GM10847 (cell line): Measurements from ENCODE around the gene ZNF668.

ENCODE experiments used
- POLR2A ChIP-seq: IDR thresholded peaks from 2 replicates; pipeline ENCODE4 v1.6.1; 2011; ENCODE audit not compliant: insufficient read length; ENCODE audit errors: extremely low read depth

Gene ZNF668

DNA sequence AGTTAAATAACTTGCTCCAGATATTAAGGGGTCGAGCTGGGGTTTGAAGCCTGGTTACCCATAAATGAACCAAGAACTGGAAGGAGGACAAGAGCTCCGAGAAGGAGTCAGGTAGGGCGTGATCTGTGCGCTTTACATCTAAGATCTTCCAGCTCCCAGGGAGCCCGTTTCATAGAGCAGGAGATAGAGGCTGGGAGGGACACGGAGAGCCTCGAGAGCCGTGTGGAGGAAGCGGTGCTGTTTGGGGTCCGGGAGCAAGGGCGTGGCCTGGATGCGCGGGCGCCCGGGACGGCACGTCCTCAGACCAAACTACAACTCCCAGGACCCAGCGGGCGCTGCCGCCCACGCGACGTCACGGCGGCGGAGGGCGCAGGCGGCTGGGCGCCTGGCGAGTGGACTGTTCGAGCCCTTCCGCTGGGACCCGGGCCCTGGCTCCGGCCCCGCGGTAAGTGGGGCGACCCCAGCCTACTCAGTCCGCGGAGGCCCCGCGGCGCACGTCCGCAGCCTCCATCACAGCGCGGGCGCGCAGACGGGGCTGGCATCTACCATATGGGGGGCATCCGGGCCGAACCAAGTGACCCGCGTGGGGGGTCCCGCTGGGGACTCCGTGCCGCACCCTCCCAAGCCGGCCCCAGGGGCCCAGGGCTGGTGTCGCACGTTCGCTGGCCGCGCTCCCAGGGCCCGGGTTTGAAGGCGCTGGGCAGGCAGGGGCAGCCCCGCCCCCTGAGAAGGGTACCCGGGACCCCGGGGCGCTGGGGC is 34.2 kb upstream of the ZNF668 start, which contains the start of gene BCKDK:
Gene BCKDK, plus strand, starts transcription at position 352 of the 759 bp plus-strand sequence. CDS start 838 bp downstream, outside the sequence.
- peak; percentile 51 for TF ChIP-seq POLR2A

DNA sequence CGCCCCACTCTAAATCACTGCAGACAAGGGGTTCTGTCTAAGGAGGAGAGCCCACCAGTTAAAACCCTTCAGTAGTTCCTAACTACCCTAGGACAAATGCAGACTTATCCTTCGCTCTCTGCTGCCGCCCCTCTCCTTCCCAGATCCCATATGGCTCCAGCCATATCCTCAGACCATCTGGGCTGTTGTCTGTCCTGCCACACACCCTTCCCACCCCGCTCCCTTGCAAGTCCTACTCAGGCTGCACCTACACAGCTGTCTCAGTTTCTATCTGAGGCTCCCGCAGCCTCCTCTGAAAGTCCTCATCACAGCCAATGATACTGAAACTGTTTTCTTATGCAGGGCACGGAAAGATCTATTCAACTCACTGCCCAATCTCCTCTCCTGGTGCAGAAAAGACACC is 33.4 kb upstream of the ZNF668 start:
- no peak for TF ChIP-seq POLR2A

- no peak for TF ChIP-seq POLR2A
Observed at GRCh38 chr16:31106509-31107464, 32.7 kb upstream of the ZNF668 start.

DNA sequence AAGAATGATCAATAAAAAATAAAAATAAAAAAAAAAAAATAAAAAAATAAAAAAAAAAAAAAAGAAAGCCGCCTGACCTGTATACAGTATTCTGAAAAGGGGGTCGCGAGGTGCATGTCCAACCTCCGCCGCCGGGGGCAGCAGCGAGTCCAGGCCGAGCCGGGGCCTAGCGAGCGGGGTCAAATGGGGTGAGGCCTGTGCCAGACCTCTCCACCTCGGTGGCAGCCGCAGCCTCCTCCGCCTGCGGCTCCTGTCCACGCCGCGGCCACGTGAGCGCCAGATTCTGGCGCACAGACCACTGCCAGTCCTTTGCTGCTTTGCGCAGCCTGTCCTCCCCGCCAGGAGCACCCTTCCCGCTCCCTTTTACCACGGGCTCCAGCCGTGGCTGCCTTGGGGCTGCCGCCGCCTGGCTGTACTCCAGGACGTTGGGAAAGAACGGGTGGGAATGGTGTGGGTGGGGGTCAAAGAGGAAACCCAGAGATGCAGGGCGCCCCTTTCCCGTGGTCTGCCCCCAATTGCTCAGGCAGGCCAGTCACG is 31.7 kb upstream of the ZNF668 start:
- TF ChIP-seq POLR2A: no peak

- TF ChIP-seq POLR2A: no peak
Observed at GRCh38 chr16:31099860-31100638, 26.0 kb upstream of the ZNF668 start.

- peak; percentile 53 for TF ChIP-seq POLR2A
Observed at GRCh38 chr16:31094424-31095120, 20.5 kb upstream of the ZNF668 start, which contains the start of gene VKORC1. Gene VKORC1, minus strand, starts transcription at chr16:31094797. Its CDS starts 68 bp downstream, at chr16:31094729.

DNA sequence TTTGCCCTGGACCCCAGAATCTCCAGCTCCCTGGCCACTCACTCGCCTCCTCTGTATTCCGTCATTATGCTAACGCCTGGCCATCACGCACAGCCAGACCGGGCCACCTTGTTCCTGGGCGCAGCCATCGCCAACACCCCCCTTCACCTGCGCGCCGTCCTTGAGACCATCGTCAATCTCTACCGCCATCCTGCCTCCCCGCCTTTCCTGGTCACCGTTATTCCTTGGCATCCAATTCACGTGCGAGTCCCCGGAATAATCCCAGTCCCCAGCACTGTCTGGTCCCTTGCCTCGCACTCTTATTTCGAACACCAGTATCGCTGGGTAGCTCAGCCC is 20.0 kb upstream of the ZNF668 start:
- no peak for TF ChIP-seq POLR2A

GRCh38 chr16:31093132-31093703 is 19.2 kb upstream of the ZNF668 start:
- TF ChIP-seq POLR2A: no peak

DNA sequence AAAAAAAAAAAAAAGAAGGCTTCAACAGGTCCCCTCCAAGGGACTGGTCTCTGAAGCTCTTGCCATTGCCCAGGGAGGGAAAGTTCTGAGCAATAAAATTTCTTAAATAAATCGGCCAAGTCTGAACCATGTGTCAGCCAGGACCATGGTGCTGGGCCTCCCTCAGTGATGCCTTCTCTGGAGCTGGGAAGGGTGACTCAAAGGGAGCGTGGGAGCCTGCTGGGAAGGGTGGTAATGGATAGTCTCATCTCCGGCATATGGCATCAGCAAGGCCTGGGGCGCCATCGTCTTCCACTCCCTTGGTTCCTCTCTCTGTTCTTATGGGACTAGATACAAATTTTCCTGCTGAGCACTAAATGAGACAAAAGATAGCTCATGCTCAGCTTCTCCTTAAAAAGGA is 18.3 kb upstream of the ZNF668 start:
- TF ChIP-seq POLR2A: no peak

- TF ChIP-seq POLR2A: no peak
Observed at GRCh38 chr16:31090540-31090939, 16.5 kb upstream of the ZNF668 start.

GRCh38 chr16:31089199-31089598 is 15.2 kb upstream of the ZNF668 start:
- no peak for TF ChIP-seq POLR2A

DNA sequence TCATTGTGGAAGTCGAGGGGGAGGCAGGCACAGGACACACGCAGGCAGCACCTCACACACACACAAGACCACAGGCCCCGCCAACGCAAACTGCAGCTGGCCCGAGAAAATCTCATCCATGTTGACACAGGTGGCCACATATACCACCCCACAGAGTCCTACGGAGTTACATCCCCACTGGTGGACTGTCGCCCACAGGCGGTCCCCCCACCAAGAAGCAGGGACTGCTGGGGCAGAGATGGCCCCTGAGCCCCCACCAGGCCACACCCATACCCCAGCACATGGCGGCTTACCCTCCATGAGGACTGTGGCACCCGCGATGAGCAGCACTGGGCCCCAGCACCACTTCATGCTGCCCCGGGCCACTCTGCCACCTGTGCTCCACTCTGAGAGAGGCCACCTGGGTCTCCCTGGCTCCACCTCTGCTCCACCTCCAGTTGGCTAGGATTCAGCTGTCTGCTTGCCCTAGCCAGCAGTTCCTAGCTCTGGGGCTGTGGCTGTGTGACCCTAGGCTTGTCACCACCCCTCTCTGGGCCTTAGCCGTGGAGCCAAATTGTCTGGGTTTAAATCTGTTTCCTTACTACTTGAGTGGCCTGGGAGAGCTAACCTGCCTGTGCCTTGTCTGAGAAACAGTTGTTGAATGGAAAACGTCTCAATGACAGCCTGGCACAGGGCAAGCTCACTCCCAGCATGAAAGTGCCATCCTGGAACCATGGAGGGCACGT is 14.6 kb upstream of the ZNF668 start, which contains the start of gene PRSS53:
Gene PRSS53, minus strand, starts transcription at position 485 of the 725 bp plus-strand sequence. Its CDS starts 134 bp downstream, at position 351.
- TF ChIP-seq POLR2A: no peak

DNA sequence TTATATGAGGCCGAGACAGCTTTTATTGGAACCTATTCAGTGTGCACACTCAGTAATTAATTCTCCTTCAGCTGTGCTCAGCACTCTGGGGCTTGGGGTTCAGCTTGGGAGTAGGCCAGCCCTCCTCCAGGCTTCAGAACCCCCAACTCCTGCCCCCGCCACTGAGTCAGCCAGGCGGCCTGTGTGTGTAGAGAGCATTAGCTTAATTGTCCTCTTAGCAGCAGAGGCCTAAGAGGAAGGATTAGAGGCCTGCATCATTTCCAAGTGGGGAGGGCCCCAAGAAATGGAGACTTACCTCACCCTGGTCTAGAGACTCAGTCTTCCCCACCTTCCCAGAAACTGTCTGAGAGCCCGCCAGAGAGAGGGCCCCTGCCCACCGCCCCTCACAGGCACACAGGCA is 13.9 kb upstream of the ZNF668 start:
- no peak for TF ChIP-seq POLR2A
